ENCODE data around the gene TLE7. TPM values are rescaled to one million over a fixed set of nuclear protein-coding genes. Genes with fewer than 3 reads are reported as not detected.

The TLE7 gene
- total and polyA plus RNA-seq, 2 of the 8 experiments (the other 6 are each of a cell fraction or from before 2014, with no cell fraction given) = 0.03 TPM; not detected in 1

DNA sequence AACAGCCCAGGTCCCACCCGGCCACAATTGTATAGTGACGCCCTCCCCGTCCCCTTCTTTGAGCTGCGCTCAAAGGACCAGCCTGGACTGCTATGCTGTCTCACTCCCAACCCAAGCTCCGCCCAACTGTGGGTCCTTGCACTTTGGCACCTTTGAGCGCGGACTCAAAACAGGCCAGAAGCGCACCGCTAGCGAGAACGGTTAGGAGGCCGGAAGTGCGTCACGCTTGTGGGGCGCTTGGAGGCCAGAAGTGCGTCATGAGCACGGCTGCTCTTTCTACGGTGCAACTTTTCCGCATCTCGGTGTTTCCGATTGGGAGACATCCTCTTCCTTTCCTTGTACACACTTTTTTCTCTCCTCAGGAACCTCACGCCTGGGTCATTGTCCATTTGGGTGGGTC, 47.3 kb upstream of the TLE7 start, which contains the start of gene ZNF19 (continued):
- TF ChIP-seq KDM1A (IDR thresholded peaks at IDR 0.05; ENCODE audit: borderline replicate concordance, low read length) = no peak
